Measurements from ENCODE around the gene ATP8A1.

Gene ATP8A1

GRCh38 chr4:42646999-42647541, 9.8 kb downstream of the ATP8A1 start:
- no peak for DNase-seq

- no peak for DNase-seq
Measured at GRCh38 chr4:42646013-42646784, 10.7 kb downstream of the ATP8A1 start.

GRCh38 chr4:42644897-42645296, 12.0 kb downstream of the ATP8A1 start:
- no peak for DNase-seq

GRCh38 chr4:42643685-42644084, 13.2 kb downstream of the ATP8A1 start:
- DNase-seq, result no peak

GRCh38 chr4:42642845-42643615, 13.9 kb downstream of the ATP8A1 start:
- no peak for DNase-seq

- DNase-seq, result no peak
Measured at GRCh38 chr4:42642101-42642797, 14.7 kb downstream of the ATP8A1 start.

- DNase-seq, result no peak
Measured at GRCh38 chr4:42641656-42642055, 15.2 kb downstream of the ATP8A1 start.

- DNase-seq, result no peak
Measured at GRCh38 chr4:42641161-42641560, 15.7 kb downstream of the ATP8A1 start.

- DNase-seq, result no peak
Measured at GRCh38 chr4:42640613-42641012, 16.3 kb downstream of the ATP8A1 start.

GRCh38 chr4:42638993-42639392, 17.9 kb downstream of the ATP8A1 start:
- no peak for DNase-seq

GRCh38 chr4:42638321-42638720, 18.6 kb downstream of the ATP8A1 start:
- DNase-seq, result no peak

- no peak for DNase-seq
Measured at GRCh38 chr4:42637867-42638266, 19.0 kb downstream of the ATP8A1 start.

GRCh38 chr4:42637104-42637503, 19.8 kb downstream of the ATP8A1 start:
- no peak for DNase-seq

- peak; percentile 73 for DNase-seq
Measured at GRCh38 chr4:42636645-42636949, 20.3 kb downstream of the ATP8A1 start.

- no peak for DNase-seq
Measured at GRCh38 chr4:42633605-42634388, 23.1 kb downstream of the ATP8A1 start.

GRCh38 chr4:42632653-42633382, 24.1 kb downstream of the ATP8A1 start:
- DNase-seq, result peak; percentile 42

GRCh38 chr4:42630908-42631307, 26.0 kb downstream of the ATP8A1 start:
- DNase-seq, result no peak

GRCh38 chr4:42628740-42629139, 28.2 kb downstream of the ATP8A1 start:
- no peak for DNase-seq

GRCh38 chr4:42627885-42628646, 28.8 kb downstream of the ATP8A1 start:
- DNase-seq, result peak; percentile 21

- no peak for DNase-seq
Measured at GRCh38 chr4:42626629-42627146, 30.2 kb downstream of the ATP8A1 start.

GRCh38 chr4:42625329-42625728, 31.6 kb downstream of the ATP8A1 start:
- DNase-seq, result no peak

Measured in eye (tissue), 1 donor.